Esophagus (tissue), 2 donors: ENCODE results near the gene DAPL1. TPM values are rescaled to one million over a fixed set of nuclear protein-coding genes. Genes with fewer than 3 reads are reported as not detected.

Experiments
- H3K27ac ChIP-seq, 2 donors: one replicate each; pipeline ENCODE4 v1.5.1; 2013; ENCODE audit warnings: low read depth in 2 of 2, mild to moderate bottlenecking in 2 of 2, inconsistent platforms in 1 of 2, low read length in 1 of 2, moderate library complexity in 1 of 2
- H3K27me3 ChIP-seq, 2 donors: one replicate each; pipeline ENCODE4 v1.6.1; 2013; ENCODE audit warnings: low read length in 2 of 2, control low read depth in 1 of 2, mild to moderate bottlenecking in 1 of 2; ENCODE audit not compliant: insufficient read depth in 2 of 2, control insufficient read depth in 1 of 2
- H3K36me3 ChIP-seq, 2 donors: one replicate each; pipeline ENCODE4 v1.6.1; 2013; ENCODE audit warnings: low read length in 1 of 2; ENCODE audit not compliant: control insufficient read depth in 2 of 2, insufficient read depth in 2 of 2
- H3K4me1 ChIP-seq, 2 donors: one replicate each; pipeline ENCODE4 v1.6.1; 2013; ENCODE audit warnings: low read length in 1 of 2; ENCODE audit not compliant: control insufficient read depth in 2 of 2, insufficient read depth in 2 of 2
- H3K4me3 ChIP-seq, 2 donors: one replicate each; pipeline ENCODE4 v1.5.1; 2013; ENCODE audit warnings: low read length in 2 of 2, mild to moderate bottlenecking in 2 of 2, low read depth in 1 of 2, moderate library complexity in 1 of 2
- H3K9me3 ChIP-seq, 2 donors: one replicate each; pipeline ENCODE4 v1.6.1; 2013; ENCODE audit warnings: mild to moderate bottlenecking in 2 of 2, low read depth in 1 of 2, low read length in 1 of 2, moderate library complexity in 1 of 2; ENCODE audit not compliant: control insufficient read depth in 2 of 2, insufficient read depth in 1 of 2
- WGBS, 2 donors: extraction: QIAGEN DNeasy Blood & Tissue Kit; methylation state at CpG; one replicate each; pipeline ENCODE4 v1.1.7; 2013; 5-methylcytosine and 5-hydroxymethylcytosine counted together
- polyA plus RNA-seq, 2 donors: library from polyadenylated mRNA; stranded (reverse); fragments of 200-250 nt; gene quantifications; one replicate each; pipeline ENCODE4 v1.2.3, GENCODE V29; 2013
- donor health status: healthy with polysubstance abuse.
- donor health status: Bipolar disorder and iron deficiency.

The DAPL1 gene
- polyA plus RNA-seq, 2 donors: 426 to 475 TPM

GRCh38 chr2:158810731-158811460 is 15.8 kb downstream of the DAPL1 start:
- H3K27me3 ChIP-seq: no peaks in the 10 kb centered on the region
- peak overlapping the region; percentile 38 to 86 for H3K27ac ChIP-seq
- H3K4me3 ChIP-seq: no peak overlapping the region
- WGBS, 2 donors: 25 to 41% methylated on average over 6 of the region's 6 CpGs
- no peaks in the 10 kb centered on the region for H3K9me3 ChIP-seq
- H3K4me1 ChIP-seq: peaks cover 0 to 3% of the 10 kb centered on the region in 2 donors
- peaks cover 0 to 2% of the 10 kb centered on the region in 2 donors for H3K36me3 ChIP-seq

- Histone ChIP-seq H3K27ac (no peak overlapping the region), H3K9me3 (no peaks in the 10 kb centered on the region), H3K4me3 (no peak overlapping the region), H3K4me1 (peaks cover 0 to 3% of the 10 kb centered on the region in 2 donors), H3K36me3 (no peaks in the 10 kb centered on the region), H3K27me3 (no peaks in the 10 kb centered on the region)
- WGBS, 2 donors: 37 to 74% methylated on average over 1 of the region's 1 CpG
Observed at GRCh38 chr2:158815166-158815565, 20.0 kb downstream of the DAPL1 start.

DNA sequence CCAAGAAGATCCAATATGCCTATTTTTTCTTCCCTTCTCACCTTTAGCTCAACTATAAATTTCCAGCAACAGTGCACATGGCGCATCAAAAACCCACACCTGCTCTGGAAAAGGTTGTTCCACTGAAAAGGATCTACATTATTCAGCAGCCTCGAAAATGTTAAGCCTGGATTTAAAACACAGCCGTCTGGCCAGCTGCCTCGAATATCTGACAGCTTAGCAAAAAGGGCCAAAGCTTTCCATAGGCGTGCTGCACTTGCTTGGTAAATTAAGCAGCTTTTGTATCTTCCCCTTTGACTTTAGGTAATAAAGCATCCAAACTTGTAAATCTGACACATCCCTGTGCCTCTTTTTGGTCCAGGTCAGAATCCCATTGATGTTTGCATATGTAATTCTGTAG is 20.5 kb downstream of the DAPL1 start:
- WGBS, 2 donors: 28 to 65% methylated on average over 5 of the region's 5 CpGs
- H3K9me3 ChIP-seq: no peaks in the 10 kb centered on the region
- no peak overlapping the region for H3K27ac ChIP-seq
- no peak overlapping the region for H3K4me3 ChIP-seq
- no peaks in the 10 kb centered on the region for H3K4me1 ChIP-seq
- H3K27me3 ChIP-seq: no peaks in the 10 kb centered on the region
- H3K36me3 ChIP-seq: no peaks in the 10 kb centered on the region

DNA sequence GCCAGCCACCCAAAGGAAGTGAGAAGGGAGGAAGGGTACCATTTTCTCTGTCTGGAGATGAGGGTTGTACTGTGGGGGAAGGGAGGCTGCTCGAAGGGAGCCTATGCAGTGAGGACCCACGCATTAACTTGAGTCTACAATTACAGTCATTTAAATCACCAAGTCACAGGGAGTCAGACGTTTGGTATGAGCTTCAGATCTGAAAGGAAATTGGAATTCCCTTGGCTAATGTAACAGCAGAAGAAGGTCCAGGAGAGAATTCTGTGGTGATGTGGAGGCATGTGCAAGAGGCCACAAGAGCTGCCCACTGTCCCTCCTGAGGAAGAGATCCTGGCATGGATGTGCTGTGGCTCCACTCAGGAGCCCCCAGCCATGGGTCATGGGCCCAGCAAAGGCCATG is 22.5 kb downstream of the DAPL1 start:
- 65 to 78% methylated on average over 3 of the region's 3 CpGs for WGBS, 2 donors
- Histone ChIP-seq H3K36me3 (no peaks in the 10 kb centered on the region), H3K9me3 (no peaks in the 10 kb centered on the region), H3K4me3 (no peak overlapping the region), H3K27ac (no peak overlapping the region), H3K4me1 (no peaks in the 10 kb centered on the region), H3K27me3 (no peaks in the 10 kb centered on the region)

GRCh38 chr2:158818511-158818910 is 23.4 kb downstream of the DAPL1 start:
- Histone ChIP-seq H3K9me3 (no peaks in the 10 kb centered on the region), H3K36me3 (no peaks in the 10 kb centered on the region), H3K27ac (no peak overlapping the region), H3K4me3 (no peak overlapping the region), H3K27me3 (no peaks in the 10 kb centered on the region), H3K4me1 (no peaks in the 10 kb centered on the region)
- 65 to 80% methylated on average over 3 of the region's 3 CpGs for WGBS, 2 donors

DNA sequence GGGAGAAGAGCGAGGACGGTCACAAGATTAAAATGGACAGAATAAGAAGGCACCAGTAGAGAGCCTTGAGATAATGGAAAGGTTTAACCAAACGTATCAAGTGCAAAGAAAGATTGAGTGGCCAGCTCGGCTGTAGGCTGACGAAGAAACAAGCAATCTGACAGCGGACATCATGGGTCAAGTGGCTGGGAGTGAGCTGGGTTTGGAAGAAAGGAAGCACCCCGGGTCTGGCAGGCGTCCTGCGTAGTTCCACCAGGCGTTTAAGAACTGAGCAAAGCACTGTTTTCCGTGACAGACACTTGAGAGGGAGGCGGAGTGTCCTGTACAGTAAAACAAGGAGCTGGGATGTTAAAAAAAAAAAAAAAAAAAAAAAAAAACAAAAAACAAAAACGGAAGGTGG is 27.1 kb downstream of the DAPL1 start:
- 76 to 78% methylated on average over 13 of the region's 13 CpGs for WGBS, 2 donors
- H3K27ac ChIP-seq: no peak overlapping the region

GRCh38 chr2:158823486-158824237 is 28.5 kb downstream of the DAPL1 start:
- WGBS, 2 donors: 67 to 80% methylated on average over 10 of the region's 10 CpGs
- no peaks in the 10 kb centered on the region for H3K27me3 ChIP-seq
- H3K4me3 ChIP-seq: no peak overlapping the region
- no peak overlapping the region for H3K27ac ChIP-seq
- H3K4me1 ChIP-seq: no peaks in the 10 kb centered on the region
- no peaks in the 10 kb centered on the region for H3K36me3 ChIP-seq
- H3K9me3 ChIP-seq: no peaks in the 10 kb centered on the region

More for the DNA sequence above, 27.1 kb downstream of the DAPL1 start:
- Histone ChIP-seq H3K27me3 (no peaks in the 10 kb centered on the region), H3K36me3 (no peaks in the 10 kb centered on the region), H3K9me3 (no peaks in the 10 kb centered on the region), H3K4me1 (no peaks in the 10 kb centered on the region), H3K4me3 (no peak overlapping the region)

GRCh38 chr2:158825021-158825420 is 29.9 kb downstream of the DAPL1 start:
- WGBS, 2 donors: 92 to 93% methylated on average over 3 of the region's 3 CpGs
- H3K9me3 ChIP-seq: no peaks in the 10 kb centered on the region
- no peak overlapping the region for H3K27ac ChIP-seq
- no peaks in the 10 kb centered on the region for H3K27me3 ChIP-seq
- no peak overlapping the region for H3K4me3 ChIP-seq
- H3K4me1 ChIP-seq: no peaks in the 10 kb centered on the region
- no peaks in the 10 kb centered on the region for H3K36me3 ChIP-seq

DNA sequence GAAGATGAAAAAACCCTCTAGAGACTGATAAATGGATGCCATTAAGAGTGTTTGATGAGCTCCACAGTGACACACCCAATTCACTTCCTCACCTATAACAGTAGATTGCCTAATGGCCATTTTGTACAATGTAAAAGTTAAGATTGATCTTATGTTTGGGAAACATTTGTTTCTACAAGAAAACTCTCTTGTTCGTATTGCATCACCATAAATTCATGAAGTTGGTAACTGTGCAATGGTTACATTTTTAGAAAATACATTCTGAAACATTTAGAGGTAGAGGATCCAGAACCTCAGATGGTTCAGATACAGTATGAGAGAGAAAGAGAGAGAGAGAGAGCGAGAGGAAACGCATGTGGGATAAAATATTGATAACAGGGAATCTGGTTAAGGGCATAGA is 31.8 kb downstream of the DAPL1 start:
- H3K27ac ChIP-seq: no peak overlapping the region
- no peak overlapping the region for H3K4me3 ChIP-seq
- no peaks in the 10 kb centered on the region for H3K4me1 ChIP-seq
- WGBS, 2 donors: 95 to 96% methylated on average over 3 of the region's 3 CpGs
- no peaks in the 10 kb centered on the region for H3K36me3 ChIP-seq
- H3K9me3 ChIP-seq: no peaks in the 10 kb centered on the region
- H3K27me3 ChIP-seq: no peaks in the 10 kb centered on the region
